Measurements from ENCODE around the gene JMJD7. TPM values are rescaled to one million over a fixed set of nuclear protein-coding genes. Genes with fewer than 3 reads are reported as not detected.

The JMJD7 gene
- total RNA-seq, 2 experiments from 2014 or later: 35.6 to 38.4 TPM

GRCh38 chr15:41870689-41871081 lies 42.8 kb downstream of the JMJD7 start:
- intact Hi-C loops (cut with DNase I, micrococcal nuclease): no loop called here
- peak; percentile 30 to 81 (median 58) for DNase-seq
- Mint-ChIP-seq H3K36me3 (ENCODE audit: low read depth) (no peaks in the 10 kb centered on the region), H3K27me3 (no peaks in the 10 kb centered on the region), H3K4me1 (ENCODE audit: low read depth) (peaks cover 10% of the 10 kb centered on the region), H3K9me3 (no peaks in the 10 kb centered on the region), H3K4me3 (no peak overlapping the region), H3K27ac (peak overlapping the region; percentile 72)
- no peaks in the 10 kb centered on the region for H3K27me3 ChIP-seq (ENCODE audit: control insufficient read depth in 1 of 2, insufficient read depth in 2 of 2, low read length in 2 of 2)
- CTCF ChIA-PET: interaction anchor here (1.2 kb wide), 2 partner anchors 34 to 96 kb away, joined by 3 read pairs; no protein-coding TSS in a partner anchor
- H3K4me1 ChIP-seq (ENCODE audit: insufficient read depth, low read length): peaks cover 16% of the 10 kb centered on the region
- H3K4me3 ChIP-seq (ENCODE audit: low read length): no peak overlapping the region
- H3K36me3 ChIP-seq (ENCODE audit: insufficient read depth, low read length): no peaks in the 10 kb centered on the region
- no peak overlapping the region for H3K27ac ChIP-seq (ENCODE audit: low read depth in 1 of 2, low read length in 2 of 2)
- TF ChIP-seq CTCF (IDR thresholded peaks at IDR 0.05): no peak
- ATAC-seq (ENCODE audit: poor library complexity): peak; percentile 97
- no peaks in the 10 kb centered on the region for H3K9me3 ChIP-seq (ENCODE audit: control insufficient read depth in 1 of 2, insufficient read depth in 1 of 2, low read length in 2 of 2)
- POLR2A ChIA-PET: interaction anchor here (0.5 to 2.7 kb wide), 8 partner anchors 10 to 532 kb away, joined by 3 to 17 read pairs (median 3); partner anchors contain the start of genes JMJD7, MAPKBP1 and SPTBN5

- peaks cover 16% of the 10 kb centered on the region for H3K4me1 ChIP-seq (ENCODE audit: insufficient read depth, low read length)
- CTCF ChIA-PET: interaction anchor here (1.2 kb wide), 2 partner anchors 33 to 96 kb away, joined by 3 read pairs; no protein-coding TSS in a partner anchor
- Mint-ChIP-seq H3K9me3 (no peaks in the 10 kb centered on the region), H3K36me3 (ENCODE audit: low read depth) (no peaks in the 10 kb centered on the region), H3K27ac (peak overlapping the region; percentile 72), H3K4me3 (no peak overlapping the region), H3K4me1 (ENCODE audit: low read depth) (peaks cover 10% of the 10 kb centered on the region), H3K27me3 (no peaks in the 10 kb centered on the region)
- no peak overlapping the region for H3K4me3 ChIP-seq (ENCODE audit: low read length)
- ATAC-seq (ENCODE audit: poor library complexity) (no peak), DNase-seq (no peak)
- intact Hi-C loops (cut with DNase I, micrococcal nuclease): no loop called here
- no peak for TF ChIP-seq CTCF (IDR thresholded peaks at IDR 0.05)
- no peaks in the 10 kb centered on the region for H3K9me3 ChIP-seq (ENCODE audit: control insufficient read depth in 1 of 2, insufficient read depth in 1 of 2, low read length in 2 of 2)
- no peaks in the 10 kb centered on the region for H3K36me3 ChIP-seq (ENCODE audit: insufficient read depth, low read length)
- POLR2A ChIA-PET: interaction anchor here (0.7 to 2.7 kb wide), 7 partner anchors 10 to 97 kb away, joined by 3 to 17 read pairs (median 3); partner anchors contain the start of genes JMJD7, MAPKBP1 and SPTBN5
- no peaks in the 10 kb centered on the region for H3K27me3 ChIP-seq (ENCODE audit: control insufficient read depth in 1 of 2, insufficient read depth in 2 of 2, low read length in 2 of 2)
- H3K27ac ChIP-seq (ENCODE audit: low read depth in 1 of 2, low read length in 2 of 2): no peak overlapping the region
These were observed 43.4 kb downstream of the JMJD7 start for GRCh38 chr15:41871175-41871905.

GRCh38 chr15:41872166-41872747 lies 44.4 kb downstream of the JMJD7 start:
- Mint-ChIP-seq H3K4me1 (ENCODE audit: low read depth) (peaks cover 10% of the 10 kb centered on the region), H3K36me3 (ENCODE audit: low read depth) (no peaks in the 10 kb centered on the region), H3K4me3 (no peak overlapping the region), H3K27me3 (no peaks in the 10 kb centered on the region), H3K27ac (no peak overlapping the region), H3K9me3 (no peaks in the 10 kb centered on the region)
- no peaks in the 10 kb centered on the region for H3K36me3 ChIP-seq (ENCODE audit: insufficient read depth, low read length)
- ATAC-seq (ENCODE audit: poor library complexity): no peak
- ChIA-PET POLR2A (no interaction called here), CTCF (no interaction called here)
- H3K9me3 ChIP-seq (ENCODE audit: control insufficient read depth in 1 of 2, insufficient read depth in 1 of 2, low read length in 2 of 2): no peaks in the 10 kb centered on the region
- no peaks in the 10 kb centered on the region for H3K27me3 ChIP-seq (ENCODE audit: control insufficient read depth in 1 of 2, insufficient read depth in 2 of 2, low read length in 2 of 2)
- DNase-seq: no peak
- no peak overlapping the region for H3K27ac ChIP-seq (ENCODE audit: low read depth in 1 of 2, low read length in 2 of 2)
- no peak for TF ChIP-seq CTCF (IDR thresholded peaks at IDR 0.05)
- H3K4me1 ChIP-seq (ENCODE audit: insufficient read depth, low read length): peaks cover 16% of the 10 kb centered on the region
- H3K4me3 ChIP-seq (ENCODE audit: low read length): no peak overlapping the region
- intact Hi-C loops (cut with DNase I, micrococcal nuclease): no loop called here

Measured in CD4-positive, alpha-beta T cell (primary cell).